Parathyroid adenoma (tissue), 2 donors: ENCODE results near the gene ZBTB38.

ENCODE experiments used
- H2AFZ ChIP-seq: fragments of 300-600 bp; sonication (generic); one replicate; pipeline ENCODE4 v1.7.0; 2017; ENCODE audit warnings: antibody characterized with exemption, mild to moderate bottlenecking
- H3K27ac ChIP-seq: fragments of 300-600 bp; sonication (generic); one replicate; pipeline ENCODE4 v1.7.0; 2017
- H3K27me3 ChIP-seq: fragments of 300-600 bp; sonication (generic); one replicate; pipeline ENCODE4 v1.7.0; 2017; ENCODE audit warnings: low read length; ENCODE audit not compliant: control insufficient read depth, insufficient read depth
- H3K36me3 ChIP-seq: fragments of 300-600 bp; sonication (generic); one replicate; pipeline ENCODE4 v1.7.0; 2017; ENCODE audit warnings: low read length; ENCODE audit not compliant: control insufficient read depth, insufficient read depth
- H3K4me1 ChIP-seq: fragments of 300-600 bp; sonication (generic); one replicate; pipeline ENCODE4 v1.7.0; 2017; ENCODE audit warnings: control low read depth
- H3K4me2 ChIP-seq: fragments of 300-600 bp; sonication (generic); one replicate; pipeline ENCODE4 v1.7.0; 2017; ENCODE audit warnings: low read length
- H3K4me3 ChIP-seq: fragments of 300-600 bp; sonication (generic); one replicate; pipeline ENCODE4 v1.7.0; 2017; ENCODE audit warnings: low read depth, low read length
- H3K79me2 ChIP-seq: fragments of 300-600 bp; sonication (generic); one replicate; pipeline ENCODE4 v1.7.0; 2017; ENCODE audit warnings: control low read depth
- H3K9ac ChIP-seq: fragments of 300-600 bp; sonication (generic); one replicate; pipeline ENCODE4 v1.7.0; 2017; ENCODE audit warnings: mild to moderate bottlenecking
- H3K9me3 ChIP-seq: fragments of 300-600 bp; sonication (generic); one replicate; pipeline ENCODE4 v1.7.0; 2017; ENCODE audit warnings: low read length; ENCODE audit not compliant: control insufficient read depth
- TF ChIP-seq, protein P1 (sequence below): fragments of 300-600 bp; sonication (generic); IDR thresholded peaks from one replicate; pipeline ENCODE4 v1.7.0; 2017; ENCODE audit warnings: antibody characterized with exemption, mild to moderate bottlenecking
- donor health status: primary hyperparathyroidism.

The ZBTB38 gene

DNA sequence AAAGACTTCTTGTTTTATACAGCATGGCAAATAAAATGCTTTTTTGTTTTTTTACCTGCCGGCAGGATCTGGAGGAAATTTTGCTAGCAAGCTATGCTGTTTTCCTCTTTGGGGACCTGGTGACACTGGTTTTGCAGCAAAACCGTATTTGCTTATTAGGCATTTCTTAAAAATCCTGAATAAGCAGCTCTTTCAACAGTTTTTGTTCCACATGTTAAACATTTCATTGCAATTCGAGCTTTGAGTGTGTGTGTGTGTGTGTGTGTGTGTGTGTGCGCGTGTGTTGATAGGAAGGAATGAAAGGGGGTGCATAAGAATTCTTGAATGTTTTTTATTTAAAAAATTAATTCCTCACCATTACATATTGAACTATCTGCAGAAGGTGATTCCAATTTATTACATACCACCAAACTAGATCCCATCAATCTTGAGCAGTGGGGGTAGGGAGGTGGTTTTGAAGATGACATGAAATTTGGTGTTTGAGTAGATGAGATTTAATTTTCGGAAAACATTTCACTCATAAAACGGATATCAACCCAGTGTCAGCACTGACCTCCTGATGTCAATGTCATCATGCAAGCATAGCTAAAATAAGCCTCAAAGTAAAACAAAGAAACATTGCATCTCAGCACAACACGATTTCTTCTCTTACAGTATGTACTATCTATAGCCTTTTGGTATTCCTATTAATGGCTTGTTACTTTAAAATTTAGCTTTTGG, 17.3 kb downstream of the ZBTB38 start:
- Histone ChIP-seq H3K27me3 (no peaks in the 10 kb centered on the region), H3K4me3 (peak overlapping the region; percentile 63), H3K4me2 (peak overlapping the region; percentile 78), H3K79me2 (peaks cover 9% of the 10 kb centered on the region), H3K9ac (no peak overlapping the region), H3K4me1 (peaks cover 34% of the 10 kb centered on the region), H3K27ac (peak overlapping the region; percentile 91), H3K9me3 (no peaks in the 10 kb centered on the region), H3K36me3 (no peaks in the 10 kb centered on the region), H2AFZ (no peak overlapping the region)
- TF ChIP-seq, protein P1, sequence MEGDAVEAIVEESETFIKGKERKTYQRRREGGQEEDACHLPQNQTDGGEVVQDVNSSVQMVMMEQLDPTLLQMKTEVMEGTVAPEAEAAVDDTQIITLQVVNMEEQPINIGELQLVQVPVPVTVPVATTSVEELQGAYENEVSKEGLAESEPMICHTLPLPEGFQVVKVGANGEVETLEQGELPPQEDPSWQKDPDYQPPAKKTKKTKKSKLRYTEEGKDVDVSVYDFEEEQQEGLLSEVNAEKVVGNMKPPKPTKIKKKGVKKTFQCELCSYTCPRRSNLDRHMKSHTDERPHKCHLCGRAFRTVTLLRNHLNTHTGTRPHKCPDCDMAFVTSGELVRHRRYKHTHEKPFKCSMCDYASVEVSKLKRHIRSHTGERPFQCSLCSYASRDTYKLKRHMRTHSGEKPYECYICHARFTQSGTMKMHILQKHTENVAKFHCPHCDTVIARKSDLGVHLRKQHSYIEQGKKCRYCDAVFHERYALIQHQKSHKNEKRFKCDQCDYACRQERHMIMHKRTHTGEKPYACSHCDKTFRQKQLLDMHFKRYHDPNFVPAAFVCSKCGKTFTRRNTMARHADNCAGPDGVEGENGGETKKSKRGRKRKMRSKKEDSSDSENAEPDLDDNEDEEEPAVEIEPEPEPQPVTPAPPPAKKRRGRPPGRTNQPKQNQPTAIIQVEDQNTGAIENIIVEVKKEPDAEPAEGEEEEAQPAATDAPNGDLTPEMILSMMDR, result no peak

DNA sequence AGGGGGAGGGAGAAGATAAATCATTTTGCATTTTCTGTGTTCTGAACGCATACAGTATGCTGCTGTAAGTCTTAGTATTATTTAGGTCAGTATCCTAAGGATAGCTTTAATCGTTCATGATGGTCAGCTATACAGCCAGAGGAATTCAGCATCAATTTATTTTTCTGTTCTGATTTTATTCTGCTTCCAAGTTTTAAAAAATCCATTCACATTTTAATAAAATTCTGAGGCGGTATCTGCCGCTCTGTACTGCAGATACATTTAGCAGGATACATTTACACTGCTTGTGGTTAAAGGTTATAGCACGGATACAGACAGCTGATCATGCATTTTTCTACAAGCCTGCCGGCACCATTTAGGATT, 17.8 kb downstream of the ZBTB38 start:
- Histone ChIP-seq H3K9ac (peak overlapping the region; percentile 16), H3K9me3 (no peaks in the 10 kb centered on the region), H3K4me2 (peak overlapping the region; percentile 78), H3K27ac (peak overlapping the region; percentile 91), H2AFZ (peak overlapping the region; percentile 47), H3K4me1 (peaks cover 28% of the 10 kb centered on the region), H3K79me2 (peaks cover 9% of the 10 kb centered on the region), H3K27me3 (no peaks in the 10 kb centered on the region), H3K4me3 (peak overlapping the region; percentile 63), H3K36me3 (no peaks in the 10 kb centered on the region)
- TF ChIP-seq, protein P1, result no peak

GRCh38 chr3:141386611-141387111, 18.4 kb downstream of the ZBTB38 start:
- H3K9ac ChIP-seq, result peak overlapping the region; percentile 16
- peak overlapping the region; percentile 78 for H3K4me2 ChIP-seq
- TF ChIP-seq, protein P1, result no peak
- H3K79me2 ChIP-seq, result peaks cover 7% of the 10 kb centered on the region
- H3K4me1 ChIP-seq, result peaks cover 28% of the 10 kb centered on the region
- no peaks in the 10 kb centered on the region for H3K27me3 ChIP-seq
- H3K27ac ChIP-seq, result peak overlapping the region; percentile 91
- peak overlapping the region; percentile 47 for H2AFZ ChIP-seq
- peak overlapping the region; percentile 63 for H3K4me3 ChIP-seq
- H3K36me3 ChIP-seq, result no peaks in the 10 kb centered on the region
- H3K9me3 ChIP-seq, result no peaks in the 10 kb centered on the region

DNA sequence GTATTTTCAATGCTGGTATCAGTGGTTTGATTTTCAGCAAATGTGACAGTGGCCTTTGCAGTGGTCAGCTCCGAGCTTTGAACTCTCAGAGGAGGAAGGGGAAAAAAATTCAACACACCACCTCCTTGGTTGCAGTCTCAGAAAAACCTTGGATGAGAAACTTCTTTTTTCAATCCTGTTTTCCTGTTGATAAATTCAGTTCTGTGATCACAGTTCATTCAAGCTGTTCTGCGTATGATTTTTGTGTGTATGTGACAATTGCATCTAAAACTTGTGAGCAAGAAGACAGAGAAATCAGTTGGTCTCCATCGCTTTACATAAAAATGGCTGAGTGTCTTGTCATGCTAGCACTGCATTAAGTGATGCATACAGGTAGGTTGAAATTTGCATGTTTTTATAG, 19.2 kb downstream of the ZBTB38 start:
- TF ChIP-seq, protein P1, result no peak
- H3K27me3 ChIP-seq, result no peaks in the 10 kb centered on the region
- H3K9me3 ChIP-seq, result no peaks in the 10 kb centered on the region
- H3K36me3 ChIP-seq, result no peaks in the 10 kb centered on the region
- peak overlapping the region; percentile 63 for H3K4me3 ChIP-seq
- no peak overlapping the region for H3K9ac ChIP-seq
- H3K4me1 ChIP-seq, result peaks cover 31% of the 10 kb centered on the region
- peak overlapping the region; percentile 78 for H3K4me2 ChIP-seq
- peak overlapping the region; percentile 47 for H2AFZ ChIP-seq
- peaks cover 7% of the 10 kb centered on the region for H3K79me2 ChIP-seq
- peak overlapping the region; percentile 91 for H3K27ac ChIP-seq

DNA sequence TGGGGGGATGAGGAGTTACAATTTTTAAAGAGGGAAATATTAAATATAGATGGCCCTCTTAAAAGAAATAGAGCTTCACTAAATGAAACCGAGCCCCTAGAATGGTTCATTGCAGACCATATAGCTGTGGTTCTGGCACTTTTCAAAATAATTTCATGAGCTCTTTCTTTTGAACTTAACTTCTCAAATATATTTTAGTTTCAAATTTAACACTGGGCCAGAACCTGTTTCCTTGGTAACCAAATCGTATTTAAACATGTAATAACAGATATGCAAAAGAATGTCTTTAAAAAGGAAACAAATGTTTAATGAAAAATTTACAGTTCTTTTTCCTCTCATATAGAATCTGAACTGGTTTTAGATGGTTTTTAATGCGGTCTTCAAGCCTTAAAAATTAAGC, 20.1 kb downstream of the ZBTB38 start:
- peak overlapping the region; percentile 91 for H3K27ac ChIP-seq
- no peaks in the 10 kb centered on the region for H3K36me3 ChIP-seq
- no peaks in the 10 kb centered on the region for H3K27me3 ChIP-seq
- H3K79me2 ChIP-seq, result peaks cover 10% of the 10 kb centered on the region
- H3K9me3 ChIP-seq, result no peaks in the 10 kb centered on the region
- peak overlapping the region; percentile 9 for H3K9ac ChIP-seq
- peak overlapping the region; percentile 59 for H2AFZ ChIP-seq
- peaks cover 31% of the 10 kb centered on the region for H3K4me1 ChIP-seq
- TF ChIP-seq, protein P1, result no peak
- H3K4me3 ChIP-seq, result no peak overlapping the region
- H3K4me2 ChIP-seq, result peak overlapping the region; percentile 29
